ENCODE data around the gene OSBPL3.

OSBPL3 gene

GRCh38 chr7:24894429-24895221 lies 85.4 kb downstream of the OSBPL3 start:
- Histone ChIP-seq H3K4me3 (ENCODE audit: low read length in 2 of 2) (no peak overlapping the region), H3K27me3 (ENCODE audit: control insufficient read depth in 1 of 2, insufficient read depth in 2 of 2, low read length in 2 of 2) (no peaks in the 10 kb centered on the region), H3K36me3 (ENCODE audit: control insufficient read depth in 2 of 2, insufficient read depth in 2 of 2, low read length in 2 of 2) (no peaks in the 10 kb centered on the region), H3K9me3 (ENCODE audit: control insufficient read depth in 2 of 2, low read length in 2 of 2) (no peaks in the 10 kb centered on the region), H3K27ac (ENCODE audit: low read length) (no peak overlapping the region), H3K4me1 (ENCODE audit: control insufficient read depth, insufficient read depth, low read length) (no peaks in the 10 kb centered on the region), H3K9ac (ENCODE audit: low read length in 2 of 2) (no peak overlapping the region)

- H3K4me3 ChIP-seq (ENCODE audit: low read length in 2 of 2): no peak overlapping the region
- H3K27ac ChIP-seq (ENCODE audit: low read length): no peak overlapping the region
- H3K9me3 ChIP-seq (ENCODE audit: control insufficient read depth in 2 of 2, low read length in 2 of 2): no peaks in the 10 kb centered on the region
- H3K9ac ChIP-seq (ENCODE audit: low read length in 2 of 2): no peak overlapping the region
- H3K36me3 ChIP-seq (ENCODE audit: control insufficient read depth in 2 of 2, insufficient read depth in 2 of 2, low read length in 2 of 2): no peaks in the 10 kb centered on the region
- H3K27me3 ChIP-seq (ENCODE audit: control insufficient read depth in 1 of 2, insufficient read depth in 2 of 2, low read length in 2 of 2): no peaks in the 10 kb centered on the region
- no peaks in the 10 kb centered on the region for H3K4me1 ChIP-seq (ENCODE audit: control insufficient read depth, insufficient read depth, low read length)
Observed at GRCh38 chr7:24891311-24891735, 88.7 kb downstream of the OSBPL3 start.

GRCh38 chr7:24889611-24890010 lies 90.4 kb downstream of the OSBPL3 start:
- no peaks in the 10 kb centered on the region for H3K9me3 ChIP-seq (ENCODE audit: control insufficient read depth in 2 of 2, low read length in 2 of 2)
- no peaks in the 10 kb centered on the region for H3K36me3 ChIP-seq (ENCODE audit: control insufficient read depth in 2 of 2, insufficient read depth in 2 of 2, low read length in 2 of 2)
- no peak overlapping the region for H3K4me3 ChIP-seq (ENCODE audit: low read length in 2 of 2)
- no peaks in the 10 kb centered on the region for H3K4me1 ChIP-seq (ENCODE audit: control insufficient read depth, insufficient read depth, low read length)
- H3K27me3 ChIP-seq (ENCODE audit: control insufficient read depth in 1 of 2, insufficient read depth in 2 of 2, low read length in 2 of 2): no peaks in the 10 kb centered on the region
- no peak overlapping the region for H3K9ac ChIP-seq (ENCODE audit: low read length in 2 of 2)
- H3K27ac ChIP-seq (ENCODE audit: low read length): no peak overlapping the region

DNA sequence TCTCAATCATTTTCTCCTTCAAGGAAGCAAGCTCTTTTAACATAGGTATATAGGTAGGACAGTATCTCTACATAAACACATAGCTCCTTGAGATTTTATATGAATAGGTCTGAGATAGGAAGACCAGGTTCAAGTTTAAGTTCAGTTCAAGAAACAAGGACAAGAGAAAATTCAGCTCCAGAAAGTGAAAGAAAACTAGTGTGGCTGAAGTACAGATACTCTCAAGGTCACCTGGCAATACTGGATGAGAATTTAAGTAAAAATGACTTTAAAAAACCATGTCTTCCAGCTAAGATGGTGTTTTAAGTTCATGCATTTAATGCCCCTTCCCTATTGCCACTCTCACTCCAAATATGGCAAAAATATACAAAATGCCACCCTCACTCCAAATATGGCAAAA lies 91.3 kb downstream of the OSBPL3 start:
- Histone ChIP-seq H3K36me3 (ENCODE audit: control insufficient read depth in 2 of 2, insufficient read depth in 2 of 2, low read length in 2 of 2) (no peaks in the 10 kb centered on the region), H3K27ac (ENCODE audit: low read length) (no peak overlapping the region), H3K9me3 (ENCODE audit: control insufficient read depth in 2 of 2, low read length in 2 of 2) (no peaks in the 10 kb centered on the region), H3K9ac (ENCODE audit: low read length in 2 of 2) (no peak overlapping the region), H3K27me3 (ENCODE audit: control insufficient read depth in 1 of 2, insufficient read depth in 2 of 2, low read length in 2 of 2) (no peaks in the 10 kb centered on the region), H3K4me3 (ENCODE audit: low read length in 2 of 2) (no peak overlapping the region), H3K4me1 (ENCODE audit: control insufficient read depth, insufficient read depth, low read length) (no peaks in the 10 kb centered on the region)

DNA sequence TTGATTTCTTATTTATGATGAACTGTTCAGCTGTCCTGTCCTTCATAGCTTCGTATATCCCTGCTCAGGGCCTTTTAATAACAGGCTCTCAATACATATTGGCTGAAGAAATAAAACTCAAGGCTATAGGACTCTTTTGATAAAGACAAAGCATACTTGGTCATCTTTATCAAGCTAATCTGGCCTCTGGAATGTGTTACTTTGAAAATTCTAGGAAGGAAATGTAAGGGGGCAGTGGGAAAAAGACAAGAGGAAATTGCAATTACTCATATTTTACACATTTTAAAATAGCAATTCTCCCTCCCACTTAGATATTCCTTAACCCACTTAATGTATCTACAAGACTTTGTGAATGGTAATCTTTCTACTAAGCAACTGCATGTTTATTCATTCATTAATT lies 94.3 kb downstream of the OSBPL3 start:
- H3K36me3 ChIP-seq (ENCODE audit: control insufficient read depth in 2 of 2, insufficient read depth in 2 of 2, low read length in 2 of 2): no peaks in the 10 kb centered on the region
- no peak overlapping the region for H3K27ac ChIP-seq (ENCODE audit: low read length)
- H3K9me3 ChIP-seq (ENCODE audit: control insufficient read depth in 2 of 2, low read length in 2 of 2): no peaks in the 10 kb centered on the region
- H3K4me3 ChIP-seq (ENCODE audit: low read length in 2 of 2): no peak overlapping the region
- H3K9ac ChIP-seq (ENCODE audit: low read length in 2 of 2): no peak overlapping the region
- H3K27me3 ChIP-seq (ENCODE audit: control insufficient read depth in 1 of 2, insufficient read depth in 2 of 2, low read length in 2 of 2): no peaks in the 10 kb centered on the region
- H3K4me1 ChIP-seq (ENCODE audit: control insufficient read depth, insufficient read depth, low read length): no peaks in the 10 kb centered on the region

GRCh38 chr7:24885305-24885704 lies 94.7 kb downstream of the OSBPL3 start:
- Histone ChIP-seq H3K9ac (ENCODE audit: low read length in 2 of 2) (no peak overlapping the region), H3K27ac (ENCODE audit: low read length) (no peak overlapping the region), H3K4me3 (ENCODE audit: low read length in 2 of 2) (no peak overlapping the region), H3K9me3 (ENCODE audit: control insufficient read depth in 2 of 2, low read length in 2 of 2) (no peaks in the 10 kb centered on the region), H3K4me1 (ENCODE audit: control insufficient read depth, insufficient read depth, low read length) (no peaks in the 10 kb centered on the region), H3K27me3 (ENCODE audit: control insufficient read depth in 1 of 2, insufficient read depth in 2 of 2, low read length in 2 of 2) (no peaks in the 10 kb centered on the region), H3K36me3 (ENCODE audit: control insufficient read depth in 2 of 2, insufficient read depth in 2 of 2, low read length in 2 of 2) (no peaks in the 10 kb centered on the region)

DNA sequence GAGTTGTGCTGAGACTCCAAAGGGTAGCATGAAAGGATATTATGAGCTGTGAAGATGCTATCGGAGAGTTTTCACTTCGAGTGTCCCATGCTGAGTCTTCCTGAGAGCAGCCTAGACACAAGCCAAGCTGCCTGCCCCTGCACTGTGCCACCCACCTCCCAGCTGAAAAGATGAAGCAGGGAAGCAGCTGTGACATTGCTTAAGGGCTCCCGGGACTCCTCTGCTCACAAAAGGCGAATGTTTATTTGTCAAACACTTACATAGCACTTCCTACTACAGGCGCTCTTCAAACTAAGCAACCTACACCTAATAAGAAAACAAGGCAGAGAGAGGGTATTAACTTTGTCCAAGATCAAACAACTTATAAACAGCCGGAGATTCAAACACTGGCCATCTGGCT lies 95.6 kb downstream of the OSBPL3 start:
- Histone ChIP-seq H3K9ac (ENCODE audit: low read length in 2 of 2) (no peak overlapping the region), H3K36me3 (ENCODE audit: control insufficient read depth in 2 of 2, insufficient read depth in 2 of 2, low read length in 2 of 2) (no peaks in the 10 kb centered on the region), H3K27me3 (ENCODE audit: control insufficient read depth in 1 of 2, insufficient read depth in 2 of 2, low read length in 2 of 2) (no peaks in the 10 kb centered on the region), H3K4me3 (ENCODE audit: low read length in 2 of 2) (no peak overlapping the region), H3K27ac (ENCODE audit: low read length) (no peak overlapping the region), H3K9me3 (ENCODE audit: control insufficient read depth in 2 of 2, low read length in 2 of 2) (no peaks in the 10 kb centered on the region), H3K4me1 (ENCODE audit: control insufficient read depth, insufficient read depth, low read length) (no peaks in the 10 kb centered on the region)

- H3K27ac ChIP-seq (ENCODE audit: low read length): no peak overlapping the region
- H3K4me3 ChIP-seq (ENCODE audit: low read length in 2 of 2): no peak overlapping the region
- no peaks in the 10 kb centered on the region for H3K9me3 ChIP-seq (ENCODE audit: control insufficient read depth in 2 of 2, low read length in 2 of 2)
- H3K4me1 ChIP-seq (ENCODE audit: control insufficient read depth, insufficient read depth, low read length): no peaks in the 10 kb centered on the region
- H3K36me3 ChIP-seq (ENCODE audit: control insufficient read depth in 2 of 2, insufficient read depth in 2 of 2, low read length in 2 of 2): no peaks in the 10 kb centered on the region
- H3K9ac ChIP-seq (ENCODE audit: low read length in 2 of 2): no peak overlapping the region
- no peaks in the 10 kb centered on the region for H3K27me3 ChIP-seq (ENCODE audit: control insufficient read depth in 1 of 2, insufficient read depth in 2 of 2, low read length in 2 of 2)
Observed at GRCh38 chr7:24883622-24884013, 96.4 kb downstream of the OSBPL3 start.

GRCh38 chr7:24882989-24883621 lies 96.9 kb downstream of the OSBPL3 start:
- Histone ChIP-seq H3K9ac (ENCODE audit: low read length in 2 of 2) (no peak overlapping the region), H3K27ac (ENCODE audit: low read length) (no peak overlapping the region), H3K4me3 (ENCODE audit: low read length in 2 of 2) (no peak overlapping the region), H3K4me1 (ENCODE audit: control insufficient read depth, insufficient read depth, low read length) (no peaks in the 10 kb centered on the region), H3K36me3 (ENCODE audit: control insufficient read depth in 2 of 2, insufficient read depth in 2 of 2, low read length in 2 of 2) (no peaks in the 10 kb centered on the region), H3K9me3 (ENCODE audit: control insufficient read depth in 2 of 2, low read length in 2 of 2) (no peaks in the 10 kb centered on the region), H3K27me3 (ENCODE audit: control insufficient read depth in 1 of 2, insufficient read depth in 2 of 2, low read length in 2 of 2) (no peaks in the 10 kb centered on the region)

- Histone ChIP-seq H3K27me3 (ENCODE audit: control insufficient read depth in 1 of 2, insufficient read depth in 2 of 2, low read length in 2 of 2) (no peaks in the 10 kb centered on the region), H3K9me3 (ENCODE audit: control insufficient read depth in 2 of 2, low read length in 2 of 2) (no peaks in the 10 kb centered on the region), H3K9ac (ENCODE audit: low read length in 2 of 2) (no peak overlapping the region), H3K4me3 (ENCODE audit: low read length in 2 of 2) (no peak overlapping the region), H3K27ac (ENCODE audit: low read length) (no peak overlapping the region), H3K4me1 (ENCODE audit: control insufficient read depth, insufficient read depth, low read length) (no peaks in the 10 kb centered on the region), H3K36me3 (ENCODE audit: control insufficient read depth in 2 of 2, insufficient read depth in 2 of 2, low read length in 2 of 2) (no peaks in the 10 kb centered on the region)
Observed at GRCh38 chr7:24881623-24882022, 98.4 kb downstream of the OSBPL3 start.

- no peaks in the 10 kb centered on the region for H3K9me3 ChIP-seq (ENCODE audit: control insufficient read depth in 2 of 2, low read length in 2 of 2)
- no peak overlapping the region for H3K4me3 ChIP-seq (ENCODE audit: low read length in 2 of 2)
- H3K27me3 ChIP-seq (ENCODE audit: control insufficient read depth in 1 of 2, insufficient read depth in 2 of 2, low read length in 2 of 2): no peaks in the 10 kb centered on the region
- no peaks in the 10 kb centered on the region for H3K36me3 ChIP-seq (ENCODE audit: control insufficient read depth in 2 of 2, insufficient read depth in 2 of 2, low read length in 2 of 2)
- no peaks in the 10 kb centered on the region for H3K4me1 ChIP-seq (ENCODE audit: control insufficient read depth, insufficient read depth, low read length)
- no peak overlapping the region for H3K9ac ChIP-seq (ENCODE audit: low read length in 2 of 2)
- no peak overlapping the region for H3K27ac ChIP-seq (ENCODE audit: low read length)
Observed at GRCh38 chr7:24880886-24881285, 99.1 kb downstream of the OSBPL3 start.

All from stomach smooth muscle (tissue), 2 donors.